ENCODE results near the gene MAP4K1.

Gene MAP4K1

GRCh38 chr19:38617764-38618589, at the start of gene MAP4K1:
Gene MAP4K1 (minus strand): TSS chr19:38617953. CDS start chr19:38617895, 58 bp downstream.
- peaks cover 24% of the 10 kb centered on the region for H3K36me3 ChIP-seq
- H3K27ac ChIP-seq = peak within 1 kb of the TSS; percentile 85
- H3K27me3 ChIP-seq = no peaks in the 10 kb centered on the region
- peak within 1 kb of the TSS; percentile 73 to 92 for H3K4me3 ChIP-seq (ENCODE audit: low read depth in 1 of 2, low read length in 1 of 2)
- TF ChIP-seq, protein P1, sequence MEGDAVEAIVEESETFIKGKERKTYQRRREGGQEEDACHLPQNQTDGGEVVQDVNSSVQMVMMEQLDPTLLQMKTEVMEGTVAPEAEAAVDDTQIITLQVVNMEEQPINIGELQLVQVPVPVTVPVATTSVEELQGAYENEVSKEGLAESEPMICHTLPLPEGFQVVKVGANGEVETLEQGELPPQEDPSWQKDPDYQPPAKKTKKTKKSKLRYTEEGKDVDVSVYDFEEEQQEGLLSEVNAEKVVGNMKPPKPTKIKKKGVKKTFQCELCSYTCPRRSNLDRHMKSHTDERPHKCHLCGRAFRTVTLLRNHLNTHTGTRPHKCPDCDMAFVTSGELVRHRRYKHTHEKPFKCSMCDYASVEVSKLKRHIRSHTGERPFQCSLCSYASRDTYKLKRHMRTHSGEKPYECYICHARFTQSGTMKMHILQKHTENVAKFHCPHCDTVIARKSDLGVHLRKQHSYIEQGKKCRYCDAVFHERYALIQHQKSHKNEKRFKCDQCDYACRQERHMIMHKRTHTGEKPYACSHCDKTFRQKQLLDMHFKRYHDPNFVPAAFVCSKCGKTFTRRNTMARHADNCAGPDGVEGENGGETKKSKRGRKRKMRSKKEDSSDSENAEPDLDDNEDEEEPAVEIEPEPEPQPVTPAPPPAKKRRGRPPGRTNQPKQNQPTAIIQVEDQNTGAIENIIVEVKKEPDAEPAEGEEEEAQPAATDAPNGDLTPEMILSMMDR (IDR thresholded peaks at IDR 0.05) = no peak
- H3K9me3 ChIP-seq = no peaks in the 10 kb centered on the region
- H3K4me1 ChIP-seq (ENCODE audit: control insufficient read depth in 1 of 2, insufficient read depth in 1 of 2, low read depth in 1 of 2, low read length in 1 of 2) = peaks cover 21 to 27% of the 10 kb centered on the region in 2 experiments

GRCh38 chr19:38666663-38667511, 49.1 kb upstream of the MAP4K1 start:
- Histone ChIP-seq H3K9me3 (no peaks in the 10 kb centered on the region), H3K4me3 (ENCODE audit: low read depth in 1 of 2, low read length in 1 of 2) (no peak overlapping the region), H3K36me3 (no peaks in the 10 kb centered on the region), H3K27ac (peak overlapping the region; percentile 88), H3K27me3 (no peaks in the 10 kb centered on the region), H3K4me1 (ENCODE audit: control insufficient read depth in 1 of 2, insufficient read depth in 1 of 2, low read depth in 1 of 2, low read length in 1 of 2) (peaks cover 94 to 95% of the 10 kb centered on the region in 2 experiments)
- TF ChIP-seq, protein P1 (IDR thresholded peaks at IDR 0.05) = no peak

GRCh38 chr19:38665950-38666662, 48.4 kb upstream of the MAP4K1 start:
- Histone ChIP-seq H3K27ac (peak overlapping the region; percentile 88), H3K9me3 (no peaks in the 10 kb centered on the region), H3K4me3 (ENCODE audit: low read depth in 1 of 2, low read length in 1 of 2) (no peak overlapping the region), H3K36me3 (no peaks in the 10 kb centered on the region), H3K27me3 (no peaks in the 10 kb centered on the region), H3K4me1 (ENCODE audit: control insufficient read depth in 1 of 2, insufficient read depth in 1 of 2, low read depth in 1 of 2, low read length in 1 of 2) (peaks cover 94 to 98% of the 10 kb centered on the region in 2 experiments)
- TF ChIP-seq, protein P1 (IDR thresholded peaks at IDR 0.05) = no peak

- peak overlapping the region; percentile 88 for H3K27ac ChIP-seq
- H3K9me3 ChIP-seq = no peaks in the 10 kb centered on the region
- TF ChIP-seq, protein P1 (IDR thresholded peaks at IDR 0.05) = no peak
- H3K27me3 ChIP-seq = no peaks in the 10 kb centered on the region
- no peaks in the 10 kb centered on the region for H3K36me3 ChIP-seq
- peaks cover 93 to 98% of the 10 kb centered on the region in 2 experiments for H3K4me1 ChIP-seq (ENCODE audit: control insufficient read depth in 1 of 2, insufficient read depth in 1 of 2, low read depth in 1 of 2, low read length in 1 of 2)
- H3K4me3 ChIP-seq (ENCODE audit: low read depth in 1 of 2, low read length in 1 of 2) = peak overlapping the region; percentile 46 to 49
These were observed 47.6 kb upstream of the MAP4K1 start for GRCh38 chr19:38665219-38665931.

Measured in neutrophil (primary cell).